Activated CD8-positive, alpha-beta memory T cell treated with anti-CD3 and anti-CD28 coated beads, Interleukin-2, amount 50 U/mL, for 4 hours (primary cell): ENCODE results near the gene PASK.
"Not testable (repeated sequence)": the region's sequence is repeated elsewhere in the genome, so short reads cannot be mapped to it uniquely, and the experiment has no call there.

ENCODE experiments used
- DNase-seq: peaks from one replicate; pipeline ENCODE4 v3.0.0-alpha.2; 2020

Gene PASK

GRCh38 chr2:241102239-241102803 lies 47.0 kb downstream of the PASK start, which contains the start of gene MTERF4:
Gene MTERF4 (minus strand): TSS chr2:241102287. CDS start chr2:241102273, 14 bp downstream.
- peak; percentile 87 for DNase-seq

- no peak for DNase-seq
Observed at GRCh38 chr2:241099246-241099645, 50.0 kb downstream of the PASK start.

GRCh38 chr2:241096979-241097378 lies 52.3 kb downstream of the PASK start:
- DNase-seq = no peak

GRCh38 chr2:241095594-241096290 lies 53.5 kb downstream of the PASK start:
- DNase-seq = peak; percentile 47

GRCh38 chr2:241094924-241095420 lies 54.3 kb downstream of the PASK start:
- DNase-seq = no peak

- no peak for DNase-seq
Observed at GRCh38 chr2:241094172-241094571, 55.1 kb downstream of the PASK start.

GRCh38 chr2:241093133-241093781 lies 56.0 kb downstream of the PASK start:
- not testable (repeated sequence) for DNase-seq

- no peak for DNase-seq
Observed at GRCh38 chr2:241092677-241093076, 56.6 kb downstream of the PASK start.

- no peak for DNase-seq
Observed at GRCh38 chr2:241091734-241092445, 57.4 kb downstream of the PASK start.

- no peak for DNase-seq
Observed at GRCh38 chr2:241091201-241091600, 58.1 kb downstream of the PASK start.

- no peak for DNase-seq
Observed at GRCh38 chr2:241088791-241089732, 60.2 kb downstream of the PASK start.

GRCh38 chr2:241088376-241088775 lies 60.9 kb downstream of the PASK start:
- no peak for DNase-seq

GRCh38 chr2:241087420-241088268 lies 61.6 kb downstream of the PASK start:
- DNase-seq = no peak

GRCh38 chr2:241084856-241085444 lies 64.3 kb downstream of the PASK start:
- DNase-seq = no peak

- no peak for DNase-seq
Observed at GRCh38 chr2:241083091-241083415, 66.2 kb downstream of the PASK start.

- no peak for DNase-seq
Observed at GRCh38 chr2:241082341-241083090, 66.8 kb downstream of the PASK start.

GRCh38 chr2:241081643-241082340 lies 67.5 kb downstream of the PASK start:
- DNase-seq = no peak

- DNase-seq = no peak
Observed at GRCh38 chr2:241081190-241081642, 68.1 kb downstream of the PASK start.
